Measurements from ENCODE around the gene RNF123.
"Not testable (repeated sequence)": the region's sequence is repeated elsewhere in the genome, so short reads cannot be mapped to it uniquely, and the experiment has no call there.

DNA sequence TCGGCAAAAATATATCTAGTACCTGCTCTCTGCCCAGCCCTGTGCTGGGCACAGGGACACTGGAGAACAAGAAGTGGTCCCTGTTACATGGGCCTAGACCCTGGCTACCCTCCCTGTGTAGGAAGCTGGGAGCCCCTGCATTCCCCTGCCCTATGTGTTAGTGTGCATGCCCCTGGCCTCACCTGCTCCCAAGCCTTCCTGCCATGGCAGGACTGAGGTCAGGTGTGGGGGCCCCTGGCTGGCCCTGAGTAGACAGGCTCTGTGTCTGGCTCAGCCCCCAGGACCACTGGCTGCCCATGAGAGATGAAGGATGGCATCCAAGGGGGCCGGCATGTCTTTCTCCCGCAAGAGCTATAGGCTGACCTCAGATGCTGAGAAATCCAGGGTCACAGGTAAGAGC lies 1.5 kb downstream of the RNF123 start:
- TF ChIP-seq, protein P1, sequence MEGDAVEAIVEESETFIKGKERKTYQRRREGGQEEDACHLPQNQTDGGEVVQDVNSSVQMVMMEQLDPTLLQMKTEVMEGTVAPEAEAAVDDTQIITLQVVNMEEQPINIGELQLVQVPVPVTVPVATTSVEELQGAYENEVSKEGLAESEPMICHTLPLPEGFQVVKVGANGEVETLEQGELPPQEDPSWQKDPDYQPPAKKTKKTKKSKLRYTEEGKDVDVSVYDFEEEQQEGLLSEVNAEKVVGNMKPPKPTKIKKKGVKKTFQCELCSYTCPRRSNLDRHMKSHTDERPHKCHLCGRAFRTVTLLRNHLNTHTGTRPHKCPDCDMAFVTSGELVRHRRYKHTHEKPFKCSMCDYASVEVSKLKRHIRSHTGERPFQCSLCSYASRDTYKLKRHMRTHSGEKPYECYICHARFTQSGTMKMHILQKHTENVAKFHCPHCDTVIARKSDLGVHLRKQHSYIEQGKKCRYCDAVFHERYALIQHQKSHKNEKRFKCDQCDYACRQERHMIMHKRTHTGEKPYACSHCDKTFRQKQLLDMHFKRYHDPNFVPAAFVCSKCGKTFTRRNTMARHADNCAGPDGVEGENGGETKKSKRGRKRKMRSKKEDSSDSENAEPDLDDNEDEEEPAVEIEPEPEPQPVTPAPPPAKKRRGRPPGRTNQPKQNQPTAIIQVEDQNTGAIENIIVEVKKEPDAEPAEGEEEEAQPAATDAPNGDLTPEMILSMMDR (IDR thresholded peaks at IDR 0.05; ENCODE audit: insufficient read depth, low read length): not testable (repeated sequence)
- not testable (repeated sequence) for TF ChIP-seq GABPA (IDR thresholded peaks at IDR 0.05; ENCODE audit: low read depth); POLR2AphosphoS5 (IDR thresholded peaks at IDR 0.05; ENCODE audit: low read depth); SPI1 (IDR thresholded peaks at IDR 0.05; ENCODE audit: borderline replicate concordance, low read depth)
- TF ChIP-seq, protein P2, sequence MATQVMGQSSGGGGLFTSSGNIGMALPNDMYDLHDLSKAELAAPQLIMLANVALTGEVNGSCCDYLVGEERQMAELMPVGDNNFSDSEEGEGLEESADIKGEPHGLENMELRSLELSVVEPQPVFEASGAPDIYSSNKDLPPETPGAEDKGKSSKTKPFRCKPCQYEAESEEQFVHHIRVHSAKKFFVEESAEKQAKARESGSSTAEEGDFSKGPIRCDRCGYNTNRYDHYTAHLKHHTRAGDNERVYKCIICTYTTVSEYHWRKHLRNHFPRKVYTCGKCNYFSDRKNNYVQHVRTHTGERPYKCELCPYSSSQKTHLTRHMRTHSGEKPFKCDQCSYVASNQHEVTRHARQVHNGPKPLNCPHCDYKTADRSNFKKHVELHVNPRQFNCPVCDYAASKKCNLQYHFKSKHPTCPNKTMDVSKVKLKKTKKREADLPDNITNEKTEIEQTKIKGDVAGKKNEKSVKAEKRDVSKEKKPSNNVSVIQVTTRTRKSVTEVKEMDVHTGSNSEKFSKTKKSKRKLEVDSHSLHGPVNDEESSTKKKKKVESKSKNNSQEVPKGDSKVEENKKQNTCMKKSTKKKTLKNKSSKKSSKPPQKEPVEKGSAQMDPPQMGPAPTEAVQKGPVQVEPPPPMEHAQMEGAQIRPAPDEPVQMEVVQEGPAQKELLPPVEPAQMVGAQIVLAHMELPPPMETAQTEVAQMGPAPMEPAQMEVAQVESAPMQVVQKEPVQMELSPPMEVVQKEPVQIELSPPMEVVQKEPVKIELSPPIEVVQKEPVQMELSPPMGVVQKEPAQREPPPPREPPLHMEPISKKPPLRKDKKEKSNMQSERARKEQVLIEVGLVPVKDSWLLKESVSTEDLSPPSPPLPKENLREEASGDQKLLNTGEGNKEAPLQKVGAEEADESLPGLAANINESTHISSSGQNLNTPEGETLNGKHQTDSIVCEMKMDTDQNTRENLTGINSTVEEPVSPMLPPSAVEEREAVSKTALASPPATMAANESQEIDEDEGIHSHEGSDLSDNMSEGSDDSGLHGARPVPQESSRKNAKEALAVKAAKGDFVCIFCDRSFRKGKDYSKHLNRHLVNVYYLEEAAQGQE (IDR thresholded peaks at IDR 0.05; ENCODE audit: insufficient replicate concordance, low read depth): not testable (repeated sequence)

All from HL-60 (cell line).